Left ventricle myocardium inferior (tissue), 1 donor: ENCODE measurements around the gene FMO2. TPM values are rescaled to one million over a fixed set of nuclear protein-coding genes. Genes with fewer than 3 reads are reported as not detected.
A peak's percentile ranks its signal among the peaks of the same experiment; 100 is the strongest.

Experiments
- DNase-seq: peaks from one replicate; pipeline ENCODE4 v3.0.0-alpha.2; 2020
- H3K27ac ChIP-seq: fragments of 200-600 bp; replicated peaks from 2 replicates; pipeline ENCODE4 v1.8.0; 2021
- H3K27me3 ChIP-seq: fragments of 200-600 bp; 2 replicates; pipeline ENCODE4 v1.8.0; 2021; ENCODE audit warnings: low read depth
- H3K36me3 ChIP-seq: fragments of 200-600 bp; 2 replicates; pipeline ENCODE4 v1.8.0; 2021
- H3K4me1 ChIP-seq: fragments of 200-600 bp; 2 replicates; pipeline ENCODE4 v1.8.0; 2021
- H3K4me3 ChIP-seq: fragments of 200-600 bp; 2 replicates; pipeline ENCODE4 v1.8.0; 2021; ENCODE audit warnings: mild to moderate bottlenecking, moderate library complexity
- H3K9me3 ChIP-seq: fragments of 200-600 bp; replicated peaks from 2 replicates; pipeline ENCODE4 v1.8.0; 2021
- CTCF ChIP-seq: fragments of 200-600 bp; IDR thresholded peaks from 2 replicates; pipeline ENCODE4 v1.8.0; 2021; ENCODE audit warnings: antibody characterized with exemption, mild to moderate bottlenecking, borderline replicate concordance
- intact Hi-C: fragments of 100-400 bp; cut with micrococcal nuclease; formaldehyde crosslinking; loops from one replicate; pipeline ENCODE4 v1.11.0; 2022
- total RNA-seq: library from RNA; stranded (reverse); fragmentation: NEBNext Ultra II Directional; extraction: Animal tissue kit (Norgen Biotek cat#: 25700); gene quantifications from one replicate; pipeline ENCODE4 v1.2.1, GENCODE V29; 2021
- donor health status: DM: no; HTN: yes; CAD: no; lungs with severe emphysema.

Gene FMO2
- total RNA-seq, 1 donor from 2014 or later: 49.7 TPM

DNA sequence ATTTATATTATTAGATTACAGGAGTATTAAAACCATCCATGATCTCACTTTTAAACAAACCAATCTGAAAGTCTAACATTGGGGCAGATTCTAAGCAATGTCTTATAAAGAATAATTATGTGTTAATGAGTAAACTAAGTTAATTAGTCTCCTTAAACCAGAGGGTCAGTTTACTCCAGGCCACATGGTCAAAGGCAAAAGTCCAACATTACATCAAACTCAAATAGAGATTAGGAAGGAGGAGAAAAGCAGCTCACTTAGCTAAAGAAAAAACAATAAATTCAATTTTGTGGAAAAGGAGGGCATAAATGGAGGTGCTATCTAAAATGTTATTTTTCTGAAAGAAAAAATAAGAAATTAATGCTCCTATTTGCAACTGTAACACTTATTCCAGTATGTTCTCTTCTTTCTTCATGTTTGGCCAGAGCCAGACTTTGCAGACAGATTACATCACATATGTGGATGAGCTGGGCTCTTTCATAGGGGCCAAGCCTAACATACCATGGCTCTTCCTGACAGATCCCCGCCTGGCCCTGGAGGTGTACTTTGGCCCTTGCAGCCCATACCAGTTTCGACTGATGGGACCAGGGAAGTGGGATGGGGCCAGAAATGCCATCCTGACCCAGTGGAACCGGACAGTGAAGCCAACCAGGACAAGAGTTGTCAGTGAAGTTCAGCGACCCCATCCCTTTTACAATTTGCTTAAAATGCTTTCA is 24.3 kb upstream of the FMO2 start:
- intact Hi-C loops: no loop called here
- peak overlapping the region; percentile 53 for H3K27ac ChIP-seq
- TF ChIP-seq CTCF: no peak

GRCh38 chr1:171161431-171161830 is 23.7 kb upstream of the FMO2 start:
- DNase-seq: no peak
- H3K27ac ChIP-seq: peak overlapping the region; percentile 53
- H3K4me1 ChIP-seq: peaks cover 6% of the 10 kb centered on the region
- H3K4me3 ChIP-seq: no peak overlapping the region
- no peaks in the 10 kb centered on the region for H3K27me3 ChIP-seq
- no peaks in the 10 kb centered on the region for H3K9me3 ChIP-seq
- no peak for TF ChIP-seq CTCF
- intact Hi-C loops: no loop called here
- H3K36me3 ChIP-seq: no peaks in the 10 kb centered on the region

More for the DNA sequence above, 24.3 kb upstream of the FMO2 start:
- H3K36me3 ChIP-seq: no peaks in the 10 kb centered on the region
- DNase-seq: no peak
- no peaks in the 10 kb centered on the region for H3K27me3 ChIP-seq
- H3K4me1 ChIP-seq: peaks cover 6% of the 10 kb centered on the region
- no peaks in the 10 kb centered on the region for H3K9me3 ChIP-seq
- H3K4me3 ChIP-seq: no peak overlapping the region

DNA sequence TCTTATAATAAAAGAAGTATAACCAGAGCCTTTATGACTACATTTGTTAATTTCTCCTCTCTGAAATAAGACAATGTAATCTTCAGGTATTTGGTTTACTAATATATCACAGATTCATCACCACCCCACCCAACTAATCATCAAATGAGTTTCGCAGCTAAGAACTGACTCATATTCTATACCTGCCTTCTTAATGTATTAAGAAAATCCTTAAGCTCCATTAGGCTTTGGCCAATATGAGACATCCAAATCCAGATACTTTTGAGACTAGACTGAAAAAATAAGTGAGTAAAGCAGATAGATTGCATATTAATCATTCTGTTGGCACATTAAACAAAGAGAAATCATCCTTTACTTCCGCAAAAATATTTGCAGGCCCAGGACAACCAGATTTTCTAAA is 18.7 kb upstream of the FMO2 start:
- H3K4me3 ChIP-seq: no peak overlapping the region
- H3K36me3 ChIP-seq: no peaks in the 10 kb centered on the region
- H3K27me3 ChIP-seq: no peaks in the 10 kb centered on the region
- TF ChIP-seq CTCF: no peak
- no peak overlapping the region for H3K27ac ChIP-seq
- no peaks in the 10 kb centered on the region for H3K9me3 ChIP-seq
- DNase-seq: no peak
- intact Hi-C loops: no loop called here
- peaks cover 13% of the 10 kb centered on the region for H3K4me1 ChIP-seq

GRCh38 chr1:171167785-171168184 is 17.3 kb upstream of the FMO2 start:
- no peaks in the 10 kb centered on the region for H3K9me3 ChIP-seq
- no peak overlapping the region for H3K4me3 ChIP-seq
- peaks cover 13% of the 10 kb centered on the region for H3K4me1 ChIP-seq
- no peak for TF ChIP-seq CTCF
- intact Hi-C loops: no loop called here
- no peaks in the 10 kb centered on the region for H3K36me3 ChIP-seq
- DNase-seq: no peak
- H3K27ac ChIP-seq: no peak overlapping the region
- no peaks in the 10 kb centered on the region for H3K27me3 ChIP-seq

GRCh38 chr1:171172471-171172870 is 12.6 kb upstream of the FMO2 start:
- H3K4me1 ChIP-seq: peaks cover 13% of the 10 kb centered on the region
- no peak overlapping the region for H3K27ac ChIP-seq
- H3K27me3 ChIP-seq: no peaks in the 10 kb centered on the region
- DNase-seq: no peak
- no peaks in the 10 kb centered on the region for H3K36me3 ChIP-seq
- H3K4me3 ChIP-seq: no peak overlapping the region
- H3K9me3 ChIP-seq: no peaks in the 10 kb centered on the region
- no peak for TF ChIP-seq CTCF
- intact Hi-C loops: no loop called here
